Measurements from ENCODE around the gene ERN1.
A peak's percentile ranks its signal among the peaks of the same experiment; 100 is the strongest.

GRCh38 chr17:64174686-64175456 lies 44.9 kb upstream of the ERN1 start:
- TF ChIP-seq, protein P1, sequence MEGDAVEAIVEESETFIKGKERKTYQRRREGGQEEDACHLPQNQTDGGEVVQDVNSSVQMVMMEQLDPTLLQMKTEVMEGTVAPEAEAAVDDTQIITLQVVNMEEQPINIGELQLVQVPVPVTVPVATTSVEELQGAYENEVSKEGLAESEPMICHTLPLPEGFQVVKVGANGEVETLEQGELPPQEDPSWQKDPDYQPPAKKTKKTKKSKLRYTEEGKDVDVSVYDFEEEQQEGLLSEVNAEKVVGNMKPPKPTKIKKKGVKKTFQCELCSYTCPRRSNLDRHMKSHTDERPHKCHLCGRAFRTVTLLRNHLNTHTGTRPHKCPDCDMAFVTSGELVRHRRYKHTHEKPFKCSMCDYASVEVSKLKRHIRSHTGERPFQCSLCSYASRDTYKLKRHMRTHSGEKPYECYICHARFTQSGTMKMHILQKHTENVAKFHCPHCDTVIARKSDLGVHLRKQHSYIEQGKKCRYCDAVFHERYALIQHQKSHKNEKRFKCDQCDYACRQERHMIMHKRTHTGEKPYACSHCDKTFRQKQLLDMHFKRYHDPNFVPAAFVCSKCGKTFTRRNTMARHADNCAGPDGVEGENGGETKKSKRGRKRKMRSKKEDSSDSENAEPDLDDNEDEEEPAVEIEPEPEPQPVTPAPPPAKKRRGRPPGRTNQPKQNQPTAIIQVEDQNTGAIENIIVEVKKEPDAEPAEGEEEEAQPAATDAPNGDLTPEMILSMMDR (IDR thresholded peaks at IDR 0.05): no peak
- peak in 1 of 2 donors; percentile 58 for TF ChIP-seq POLR2A (IDR thresholded peaks at IDR 0.05)
